SJCRH30 (cell line): ENCODE measurements around the gene ABHD14A. TPM values are rescaled to one million over a fixed set of nuclear protein-coding genes. Genes with fewer than 3 reads are reported as not detected.
A peak's percentile ranks its signal among the peaks of the same experiment; 100 is the strongest.

Experiments
- DNase-seq, 2 experiments: peaks; one replicate each; pipeline ENCODE4 v3.0.0-alpha.2; 2015 to 2020
- H3K27ac ChIP-seq: fragments of 250-450 bp; sonication (Bioruptor Pico); 2 replicates; pipeline ENCODE4 v1.5.1; 2020; ENCODE audit warnings: mild to moderate bottlenecking, moderate library complexity
- H3K27me3 ChIP-seq: fragments of 250-450 bp; sonication (Bioruptor Pico); 2 replicates; pipeline ENCODE4 v1.5.1; 2020; ENCODE audit warnings: mild to moderate bottlenecking, moderate library complexity
- H3K36me3 ChIP-seq: fragments of 250-450 bp; sonication (Bioruptor Pico); 2 replicates; pipeline ENCODE4 v1.5.1; 2020; ENCODE audit warnings: mild to moderate bottlenecking, moderate library complexity
- H3K4me1 ChIP-seq: fragments of 250-450 bp; sonication (Bioruptor Pico); 2 replicates; pipeline ENCODE4 v1.5.1; 2020; ENCODE audit warnings: mild to moderate bottlenecking, moderate library complexity
- H3K4me3 ChIP-seq: fragments of 250-450 bp; sonication (Bioruptor Pico); 2 replicates; pipeline ENCODE4 v1.5.1; 2020; ENCODE audit warnings: mild to moderate bottlenecking, moderate library complexity
- H3K9me3 ChIP-seq: fragments of 250-450 bp; sonication (Bioruptor Pico); replicated peaks from 2 replicates; pipeline ENCODE4 v1.5.1; 2020; ENCODE audit warnings: mild to moderate bottlenecking, moderate library complexity
- total RNA-seq: library from RNA; depleted of rRNA; stranded (reverse); fragments of >200 nt; shearing (Covaris generic); gene quantifications from 2 replicates; pipeline ENCODE4 v1.2.3, GENCODE V29; 2014; rRNA removed

Gene ABHD14A
- total RNA-seq, 1 experiment from 2014 or later = 9.6 TPM

GRCh38 chr3:52026041-52026440 is 51.2 kb downstream of the ABHD14A start:
- Histone ChIP-seq H3K9me3 (no peaks in the 10 kb centered on the region), H3K27ac (no peak overlapping the region), H3K4me3 (no peak overlapping the region), H3K27me3 (no peaks in the 10 kb centered on the region), H3K4me1 (peaks cover 33% of the 10 kb centered on the region), H3K36me3 (no peaks in the 10 kb centered on the region)
- peak; percentile 64 to 84 for DNase-seq

GRCh38 chr3:52028572-52028971 is 53.7 kb downstream of the ABHD14A start:
- Histone ChIP-seq H3K27me3 (no peaks in the 10 kb centered on the region), H3K27ac (no peak overlapping the region), H3K36me3 (no peaks in the 10 kb centered on the region), H3K4me1 (peaks cover 13% of the 10 kb centered on the region), H3K4me3 (no peak overlapping the region), H3K9me3 (no peaks in the 10 kb centered on the region)
- no peak for DNase-seq

GRCh38 chr3:52029053-52029452 is 54.2 kb downstream of the ABHD14A start:
- no peaks in the 10 kb centered on the region for H3K36me3 ChIP-seq
- no peaks in the 10 kb centered on the region for H3K9me3 ChIP-seq
- peaks cover 13% of the 10 kb centered on the region for H3K4me1 ChIP-seq
- no peak for DNase-seq
- H3K27ac ChIP-seq = no peak overlapping the region
- H3K4me3 ChIP-seq = no peak overlapping the region
- no peaks in the 10 kb centered on the region for H3K27me3 ChIP-seq

GRCh38 chr3:52029535-52029934 is 54.7 kb downstream of the ABHD14A start:
- Histone ChIP-seq H3K27ac (no peak overlapping the region), H3K9me3 (no peaks in the 10 kb centered on the region), H3K36me3 (no peaks in the 10 kb centered on the region), H3K27me3 (no peaks in the 10 kb centered on the region), H3K4me3 (no peak overlapping the region), H3K4me1 (peaks cover 13% of the 10 kb centered on the region)
- no peak for DNase-seq

Other genes with a start within 250 kb of the ABHD14A start
- gene IQCF6, start 195.8 kb upstream of the ABHD14A start, total RNA-seq = not detected in 2 replicates
- not detected in 2 replicates for gene IQCF2, start 113.4 kb upstream of the ABHD14A start, total RNA-seq
- gene IQCF5, start 99.5 kb upstream of the ABHD14A start, total RNA-seq = not detected in 2 replicates
- gene IQCF1, start 71.7 kb upstream of the ABHD14A start, total RNA-seq = not detected in 2 replicates
- gene RRP9, start 33.2 kb upstream of the ABHD14A start, total RNA-seq = 31.7 and 42.1 TPM in 2 replicates
- 8.7 and 9.5 TPM in 2 replicates for gene PARP3, start 32.7 kb upstream of the ABHD14A start, total RNA-seq
- gene GPR62, start 19.7 kb upstream of the ABHD14A start, total RNA-seq = not detected in 2 replicates
- 178 and 186 TPM in 2 replicates for gene PCBP4, start 7.6 kb upstream of the ABHD14A start, total RNA-seq
- gene ABHD14B, start 1.0 kb upstream of the ABHD14A start, total RNA-seq = 11.2 and 13.0 TPM in 2 replicates
- gene ACY1, start 8.5 kb downstream of the ABHD14A start, total RNA-seq = 24.5 and 26.2 TPM in 2 replicates
- 1,784 and 1,861 TPM in 2 replicates for gene RPL29, start 20.8 kb downstream of the ABHD14A start, total RNA-seq
- gene DUSP7, start 81.5 kb downstream of the ABHD14A start, total RNA-seq = 9.1 and 9.6 TPM in 2 replicates
- gene POC1A, start 179.4 kb downstream of the ABHD14A start, total RNA-seq = 27.1 and 28.3 TPM in 2 replicates
- gene ALAS1, start 223.1 kb downstream of the ABHD14A start, total RNA-seq = 46.8 and 50.3 TPM in 2 replicates